GM21447 (cell line): ENCODE measurements around the gene MLLT1.
A peak's percentile ranks its signal among the peaks of the same experiment; 100 is the strongest.

Experiments used
- ATAC-seq: cut with Tn5 transposase; IDR thresholded peaks from one replicate; pipeline ENCODE4 v1.9.1; 2021; ENCODE audit not compliant: unreplicated experiment

The MLLT1 gene

DNA sequence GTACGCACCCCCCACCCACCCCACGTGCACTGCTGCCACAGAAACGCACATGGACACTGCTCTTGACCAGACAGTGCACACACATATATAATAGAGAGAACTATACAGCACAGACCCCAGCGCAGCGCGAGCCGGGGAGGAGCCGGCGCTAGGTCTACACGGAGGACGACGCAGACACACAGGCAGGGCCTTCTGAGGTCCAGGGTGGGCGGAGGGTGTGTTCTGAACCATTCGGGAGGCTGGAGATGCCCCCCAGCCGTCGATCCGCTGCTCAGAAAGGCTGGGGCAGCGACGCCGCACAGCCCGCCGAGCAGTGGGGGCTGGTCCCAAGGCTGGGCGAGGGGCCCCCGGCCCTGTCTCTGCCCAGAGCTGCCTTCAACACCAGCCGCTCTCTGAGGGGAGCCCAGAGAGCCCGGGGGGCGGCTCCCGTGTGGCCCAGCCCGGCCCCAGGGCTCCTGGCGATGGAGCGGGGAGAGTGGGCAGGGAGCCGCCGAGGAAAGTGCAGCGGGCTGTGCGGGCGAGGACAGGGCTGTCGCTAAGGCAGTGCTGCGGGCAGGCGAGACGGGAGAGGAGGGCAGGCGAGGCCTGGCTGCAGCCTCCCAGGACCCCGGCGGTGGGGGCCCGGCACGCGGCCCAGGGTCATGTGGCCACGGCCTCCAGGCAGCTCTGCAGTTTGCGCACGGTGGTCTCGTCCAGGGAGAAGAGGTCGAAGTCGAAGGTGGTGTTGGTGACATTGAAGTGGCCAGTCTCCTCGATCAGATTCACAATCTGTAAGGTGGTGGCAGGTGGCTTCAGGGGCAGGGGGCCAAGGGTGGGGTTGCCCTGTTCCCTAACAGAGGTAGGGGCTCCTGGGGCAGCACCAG, 67.1 kb downstream of the MLLT1 start:
- ATAC-seq = no peak

DNA sequence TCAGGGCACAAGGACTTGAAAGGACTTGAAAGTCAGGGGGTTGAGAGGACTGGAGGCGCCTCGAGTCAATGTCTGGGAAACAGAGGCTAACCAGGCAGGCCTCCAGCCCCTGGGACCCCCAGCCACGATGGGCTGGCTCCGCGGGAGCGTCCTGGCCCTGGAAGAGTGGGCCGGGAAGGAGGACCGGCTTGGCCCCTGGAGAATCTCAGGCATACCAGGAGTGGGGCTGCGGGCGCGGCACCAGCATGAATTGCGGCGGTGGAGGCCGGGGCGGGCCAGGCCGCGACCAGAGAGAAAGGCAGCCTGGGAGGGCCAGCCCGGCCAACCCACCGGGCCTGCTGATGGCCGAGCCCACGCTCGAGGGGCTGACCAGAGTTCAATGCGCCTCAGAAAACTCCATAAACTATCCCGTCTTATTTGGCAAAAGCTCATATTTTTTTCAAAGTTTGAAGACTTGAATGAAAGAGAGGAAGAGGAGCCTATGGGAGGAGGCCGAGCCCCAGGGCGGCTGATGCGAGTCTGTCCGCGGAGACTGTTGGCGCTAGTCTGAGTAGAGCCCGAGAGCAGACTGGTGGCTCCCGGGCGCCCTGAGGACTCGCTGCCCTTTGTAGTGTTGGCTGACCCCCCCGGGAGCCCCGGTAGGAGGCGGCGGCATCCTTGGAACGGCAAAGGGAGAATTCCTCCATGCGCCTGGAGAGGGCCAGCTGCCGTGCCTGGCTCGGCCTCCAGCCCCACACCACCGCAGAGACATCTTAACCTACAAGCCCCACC, 68.0 kb downstream of the MLLT1 start:
- no peak for ATAC-seq

DNA sequence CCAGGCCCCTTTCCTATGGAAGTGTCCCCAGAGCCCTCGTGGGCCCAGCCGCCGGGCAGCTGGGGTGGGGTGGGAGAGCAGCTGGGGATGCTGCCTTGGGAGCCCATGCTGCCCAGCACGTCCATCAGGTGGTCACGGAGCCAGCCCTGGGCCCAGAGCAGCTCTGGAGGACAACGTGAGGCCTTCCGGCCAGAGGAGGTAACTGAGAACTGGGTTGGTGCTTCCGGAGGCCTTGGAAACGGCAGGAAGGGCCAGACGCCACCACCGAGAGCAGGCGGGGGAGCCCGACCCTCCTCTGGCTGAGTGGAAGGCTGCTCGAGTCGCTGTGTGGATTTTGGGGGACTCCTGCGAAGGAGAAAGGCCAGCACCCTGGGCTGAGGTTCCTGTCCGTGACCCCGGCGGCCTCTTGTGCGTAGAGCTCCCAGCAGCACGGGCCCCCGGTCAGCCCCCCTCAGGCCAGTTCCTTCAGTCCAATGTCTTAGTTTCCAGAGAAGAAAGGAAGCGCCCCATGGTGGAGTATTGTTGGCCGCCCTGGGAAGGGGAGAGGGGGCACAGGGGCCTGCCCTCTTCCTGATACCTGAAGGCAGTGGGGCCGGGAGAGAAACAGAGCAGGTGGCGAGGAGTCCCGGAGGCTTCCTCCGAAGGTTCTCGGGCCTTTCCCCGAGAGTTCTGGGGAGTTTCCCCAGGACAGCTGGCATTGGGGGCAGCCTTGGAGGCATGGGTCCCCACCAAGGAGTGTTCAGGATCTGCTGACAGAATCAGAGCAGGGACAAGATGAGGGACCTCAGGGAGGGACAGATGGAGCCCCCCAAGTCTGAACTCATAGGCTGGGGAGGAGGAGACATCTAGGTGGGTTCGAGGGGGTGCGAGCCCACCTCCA, 68.8 kb downstream of the MLLT1 start:
- ATAC-seq = no peak

DNA sequence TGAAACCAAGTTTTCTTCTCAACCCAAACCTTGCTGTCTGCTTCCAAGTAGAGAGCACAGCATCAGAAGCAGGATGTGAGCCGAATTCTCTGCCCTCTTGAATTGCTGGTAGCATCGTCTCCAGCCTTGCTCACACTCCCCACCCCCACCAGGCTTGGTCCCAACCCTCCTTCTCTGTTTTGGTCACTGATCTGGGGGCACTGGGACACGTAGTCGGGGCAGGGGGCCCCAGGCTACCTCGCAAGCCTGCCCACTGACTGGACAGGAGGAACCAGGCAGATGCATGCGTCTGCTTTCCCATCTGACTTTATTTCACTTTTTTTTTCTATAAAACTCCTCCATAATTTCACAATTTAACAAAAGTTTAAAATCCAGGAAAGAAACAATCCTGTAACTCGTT, 69.7 kb downstream of the MLLT1 start:
- ATAC-seq = no peak

GRCh38 chr19:6209680-6210079, 70.1 kb downstream of the MLLT1 start:
- ATAC-seq = no peak

DNA sequence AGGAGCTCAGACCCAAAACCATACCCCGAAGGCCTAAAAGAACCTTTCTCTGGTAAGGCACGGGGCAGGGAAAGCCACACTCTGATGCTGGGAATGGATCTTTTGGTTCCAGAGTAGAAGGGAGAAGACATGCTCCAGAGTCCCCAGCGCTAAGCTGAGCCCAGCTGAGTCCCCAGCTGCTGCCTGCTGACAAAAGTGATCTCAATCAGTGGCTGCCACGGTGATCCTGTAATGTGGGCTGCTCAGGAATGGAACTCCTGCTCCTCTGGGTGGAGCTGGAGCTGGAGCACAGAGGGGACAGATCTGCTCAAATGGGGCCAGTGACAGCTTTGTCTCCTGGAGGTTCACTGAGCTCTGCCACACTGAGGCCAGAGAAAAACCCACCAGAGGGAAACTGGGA, 70.5 kb downstream of the MLLT1 start:
- ATAC-seq = no peak

GRCh38 chr19:6204866-6205723, 74.7 kb downstream of the MLLT1 start:
- ATAC-seq = no peak

DNA sequence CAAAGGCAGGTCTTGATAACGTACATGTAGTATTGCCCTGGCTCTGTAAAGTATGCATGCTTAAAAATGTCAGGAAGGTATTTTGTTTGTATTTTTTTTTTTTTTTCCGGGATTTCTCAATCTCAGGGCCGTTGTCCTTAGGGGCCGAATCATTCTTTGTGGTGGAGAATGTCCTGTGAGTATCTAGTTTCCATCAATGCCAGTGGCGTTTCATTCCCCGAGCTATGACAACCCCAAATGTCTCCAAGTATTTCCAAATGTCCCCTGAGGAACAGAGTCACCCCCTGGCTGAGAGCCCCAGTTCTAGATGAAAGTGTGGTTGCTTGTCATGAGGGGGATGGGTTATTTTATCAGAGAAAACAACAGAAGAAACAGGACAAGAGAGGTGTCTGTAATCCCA, 75.6 kb downstream of the MLLT1 start:
- ATAC-seq = no peak

DNA sequence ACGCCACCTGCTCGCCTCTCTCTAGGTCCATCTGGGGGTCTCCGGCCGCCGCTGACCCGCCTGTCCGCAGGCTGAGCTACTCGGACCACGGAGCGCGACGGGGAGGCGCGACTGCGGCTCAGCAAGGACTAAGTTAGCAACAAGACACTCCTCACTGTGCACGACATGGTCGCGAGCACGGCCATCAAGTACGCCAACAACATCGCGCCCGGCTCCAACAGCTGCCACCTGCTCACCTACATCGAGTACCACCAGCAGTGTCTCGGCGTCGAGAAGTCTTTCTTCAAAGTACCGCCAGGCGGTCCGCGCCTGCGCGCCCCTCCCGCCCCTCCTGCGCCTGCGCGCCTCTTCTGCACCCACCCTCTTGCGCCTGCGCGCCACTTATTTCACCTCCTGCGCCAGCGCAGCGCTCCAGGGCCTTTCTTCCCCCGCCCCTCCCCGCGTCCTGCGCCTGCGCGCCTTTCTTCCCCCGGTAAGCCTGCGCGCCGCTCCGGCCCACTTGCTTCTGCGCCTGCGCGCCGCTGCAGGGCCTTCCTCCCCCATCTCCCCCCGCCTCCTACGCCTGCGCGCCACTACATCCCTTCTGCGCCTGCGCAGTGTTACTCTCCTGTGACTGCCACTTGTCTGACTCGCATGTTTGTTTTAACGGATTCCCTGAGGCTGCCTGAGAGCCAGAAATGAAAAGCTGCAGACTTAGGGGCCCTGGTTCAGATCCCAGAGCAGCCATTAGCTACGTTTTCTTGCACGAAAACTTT, 80.4 kb downstream of the MLLT1 start:
- peak; percentile 69 for ATAC-seq

- ATAC-seq = peak; percentile 7
Measured at GRCh38 chr19:6198896-6199239, 80.9 kb downstream of the MLLT1 start.

DNA sequence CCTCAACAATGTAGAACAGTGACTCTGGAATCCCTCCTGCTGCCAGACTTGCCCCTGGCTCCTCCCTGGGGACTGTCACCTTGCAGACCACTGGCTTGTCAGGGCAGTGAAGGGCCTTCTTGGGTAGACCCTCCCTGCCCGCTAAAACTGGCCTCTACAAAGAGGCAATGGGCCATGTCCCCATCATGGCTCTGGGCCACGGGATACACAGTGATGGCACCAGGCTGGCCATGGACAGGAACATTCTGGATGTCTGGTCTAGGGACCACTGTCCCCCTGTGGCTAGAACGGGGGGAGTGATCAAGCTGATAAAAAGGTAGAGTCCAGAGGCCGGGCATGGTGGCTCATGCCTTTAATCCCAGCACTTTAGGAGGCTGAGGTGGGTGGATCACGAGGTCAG, 83.4 kb downstream of the MLLT1 start:
- no peak for ATAC-seq

- ATAC-seq = no peak
Measured at GRCh38 chr19:6188811-6189210, 91.0 kb downstream of the MLLT1 start.

DNA sequence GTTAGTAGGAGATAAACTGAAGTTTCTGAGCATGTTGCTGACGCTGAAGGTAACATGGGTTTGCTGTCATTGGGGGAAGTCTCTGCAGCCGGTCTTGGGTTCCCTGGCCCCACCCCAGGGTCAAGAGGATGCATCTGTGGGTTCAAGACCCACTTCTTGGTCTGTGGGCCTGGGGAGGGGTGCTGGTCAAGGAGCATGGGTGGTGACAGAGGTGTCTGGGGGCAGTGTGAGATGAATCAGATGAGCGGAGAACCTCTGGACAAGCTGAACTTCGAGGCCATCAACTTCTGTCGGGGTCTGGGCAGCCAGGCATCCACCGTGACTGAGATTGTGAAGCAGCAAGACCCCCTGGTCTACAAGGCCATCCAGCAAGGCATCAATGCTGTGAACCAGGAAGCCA, 92.4 kb downstream of the MLLT1 start:
- ATAC-seq = no peak

DNA sequence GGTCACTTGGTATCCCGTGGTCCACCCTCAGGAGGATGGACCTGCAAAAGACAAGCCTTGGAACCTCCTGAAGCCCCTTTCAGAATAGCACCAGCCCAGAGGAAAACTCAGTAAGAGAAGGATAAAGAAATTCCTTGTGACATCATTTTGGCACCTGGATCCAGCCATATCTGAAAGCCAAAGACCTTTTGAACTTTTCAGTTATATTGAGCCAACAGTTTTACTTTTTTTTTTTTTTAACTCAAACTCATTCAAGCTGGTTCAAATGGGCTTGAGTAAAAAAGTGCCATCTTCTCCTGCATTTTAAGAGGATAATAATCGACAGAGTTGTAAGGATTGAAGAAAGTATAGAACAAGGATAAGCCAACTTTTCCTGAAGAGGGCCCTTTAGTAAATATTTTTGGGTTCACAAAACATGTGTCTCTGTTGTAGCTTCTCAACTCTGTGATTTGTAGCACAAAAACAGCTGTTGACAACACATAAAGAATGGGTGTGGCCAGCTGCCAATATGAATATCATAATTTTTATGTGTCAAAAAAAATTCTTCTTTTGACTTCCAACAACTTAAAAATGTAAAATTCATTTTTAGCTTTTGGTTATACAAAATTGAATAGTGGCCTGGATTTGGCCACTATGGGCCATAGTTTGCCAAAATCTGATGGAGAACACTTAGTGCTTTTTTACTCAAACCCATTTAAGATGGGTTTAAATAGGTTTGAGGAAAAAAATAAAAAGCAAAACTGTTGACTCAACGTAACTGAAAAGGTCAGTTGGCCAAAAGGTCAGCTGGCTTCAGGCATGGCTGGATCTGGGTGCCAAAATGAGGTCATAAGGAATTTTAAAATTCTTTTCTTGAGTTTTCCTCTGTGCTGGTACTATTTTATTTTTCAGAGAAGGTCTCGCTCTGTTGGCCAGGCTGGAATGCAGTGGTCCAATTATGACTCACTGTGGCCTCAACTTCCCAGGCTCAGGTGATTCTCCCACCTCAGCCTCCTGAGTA, 93.6 kb downstream of the MLLT1 start:
- no peak for ATAC-seq

GRCh38 chr19:6185093-6185834, 94.5 kb downstream of the MLLT1 start:
- ATAC-seq = no peak

GRCh38 chr19:6181119-6181518, 98.7 kb downstream of the MLLT1 start:
- ATAC-seq = no peak

DNA sequence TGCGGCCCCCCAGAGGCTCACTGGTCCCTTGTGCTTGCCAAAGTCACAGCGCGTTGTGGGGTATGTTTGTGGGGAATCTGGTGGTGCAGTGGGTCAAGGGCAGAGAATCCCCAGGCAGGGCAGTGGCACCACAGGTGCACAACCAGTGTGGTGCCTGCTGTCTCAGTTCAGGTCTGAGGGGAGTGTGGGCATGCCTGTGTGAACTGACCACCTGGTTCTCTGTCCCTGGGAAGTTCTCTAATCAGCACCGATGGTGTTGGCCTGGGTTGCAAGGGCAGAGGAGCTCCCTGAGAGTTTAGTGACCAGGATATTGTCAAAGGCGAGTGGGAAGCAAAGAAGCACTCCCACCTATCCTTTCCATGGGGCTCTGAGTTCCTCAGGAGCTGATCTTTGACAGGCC, 106.6 kb downstream of the MLLT1 start:
- ATAC-seq = no peak
